Neural cell (in vitro differentiated cells): ENCODE measurements around the gene COMMD4.

Experiments used
- REST ChIP-seq: IDR thresholded peaks from 2 replicates; pipeline ENCODE4 v1.6.1; 2012; ENCODE audit warnings: borderline replicate concordance
- SMC3 ChIP-seq: fragments of 450-650 bp; conservative IDR thresholded peaks from 2 replicates; pipeline ENCODE4 v1.6.1; 2014; ENCODE audit warnings: antibody characterized with exemption, mild to moderate bottlenecking, moderate library complexity; ENCODE audit not compliant: poor library complexity

- TF ChIP-seq SMC3 (no peak), REST (no peak)
Measured at GRCh38 chr15:75362642-75363249, 26.9 kb downstream of the COMMD4 start.
